Liver (tissue), 9 donors: ENCODE measurements around the gene NR2E1. TPM values are rescaled to one million over a fixed set of nuclear protein-coding genes. Genes with fewer than 3 reads are reported as not detected.

Experiments used
- DNase-seq: peaks from one replicate; pipeline ENCODE4 v3.0.0-alpha.2; 2017; ENCODE audit warnings: low spot score
- H3K27ac ChIP-seq, 2 donors: one replicate each; pipeline ENCODE4 v1.7.0; 2013; ENCODE audit warnings: inconsistent platforms in 2 of 2, low read length in 2 of 2, control low read depth in 1 of 2, low read depth in 1 of 2, mild to moderate bottlenecking in 1 of 2
- H3K27me3 ChIP-seq, 4 donors: one replicate each; pipeline versions ENCODE4 v1.6.1 to v1.7.0; 2013; ENCODE audit warnings: low read length in 3 of 4, inconsistent platforms in 1 of 4, mild to moderate bottlenecking in 1 of 4, moderate library complexity in 1 of 4; ENCODE audit not compliant: control insufficient read depth in 4 of 4, insufficient read depth in 4 of 4
- H3K36me3 ChIP-seq, 4 donors: one replicate each; pipeline versions ENCODE4 v1.6.1 to v1.7.0; 2013; ENCODE audit warnings: low read length in 3 of 4, mild to moderate bottlenecking in 3 of 4, low read depth in 1 of 4, moderate library complexity in 1 of 4; ENCODE audit not compliant: control insufficient read depth in 4 of 4, insufficient read depth in 3 of 4
- H3K4me1 ChIP-seq, 4 donors: one replicate each; pipeline versions ENCODE4 v1.6.1 to v1.7.0; 2013; ENCODE audit warnings: low read length in 3 of 4, mild to moderate bottlenecking in 3 of 4, moderate library complexity in 1 of 4; ENCODE audit not compliant: control insufficient read depth in 4 of 4, insufficient read depth in 4 of 4
- H3K4me3 ChIP-seq, 3 donors: one replicate each; pipeline versions ENCODE4 v1.6.1 to v1.7.0; 2013; ENCODE audit warnings: low read length in 3 of 3, control low read depth in 1 of 3, low read depth in 1 of 3, mild to moderate bottlenecking in 1 of 3
- H3K9ac ChIP-seq, 2 donors: one replicate each; pipeline ENCODE4 v1.7.0; 2013; ENCODE audit warnings: low read length in 2 of 2, mild to moderate bottlenecking in 2 of 2, moderate library complexity in 2 of 2, control low read depth in 1 of 2, low read depth in 1 of 2
- H3K9me3 ChIP-seq, 4 donors: one replicate each; pipeline versions ENCODE4 v1.6.1 to v1.7.0; 2013; ENCODE audit warnings: low read length in 3 of 4; ENCODE audit not compliant: control insufficient read depth in 4 of 4
- FOXA1 ChIP-seq: IDR thresholded peaks from 2 replicates; pipeline ENCODE4 v1.6.1; 2016; ENCODE audit warnings: antibody characterized with exemption
- HNF4A ChIP-seq, 2 donors: conservative IDR thresholded peaks; 2 replicates each; pipeline ENCODE4 v1.6.1; 2016; ENCODE audit warnings: antibody characterized with exemption in 2 of 2, mild to moderate bottlenecking in 2 of 2
- JUND ChIP-seq, 2 donors: IDR thresholded peaks; 2 replicates each; pipeline ENCODE4 v1.6.1; 2016; ENCODE audit warnings: antibody characterized with exemption in 2 of 2
- NR2F2 ChIP-seq: IDR thresholded peaks from 2 replicates; pipeline ENCODE4 v1.6.1; 2016; ENCODE audit warnings: antibody characterized with exemption
- RXRA ChIP-seq, 2 donors: IDR thresholded peaks; 2 replicates each; pipeline ENCODE4 v1.6.1; 2017 to 2018; ENCODE audit warnings: antibody characterized with exemption in 2 of 2, mild to moderate bottlenecking in 1 of 2
- SP1 ChIP-seq: IDR thresholded peaks from 2 replicates; pipeline ENCODE4 v1.6.1; 2018; ENCODE audit warnings: antibody characterized with exemption, mild to moderate bottlenecking
- TAF1 ChIP-seq: conservative IDR thresholded peaks from 2 replicates; pipeline ENCODE4 v1.6.1; 2016; ENCODE audit warnings: antibody characterized with exemption, mild to moderate bottlenecking
- YY1 ChIP-seq: IDR thresholded peaks from 2 replicates; pipeline ENCODE4 v1.6.1; 2016; ENCODE audit warnings: antibody characterized with exemption, mild to moderate bottlenecking
- WGBS: extraction: QIAGEN DNeasy Blood & Tissue Kit; methylation state at CpG from one replicate; pipeline ENCODE4 v1.1.7; 2013; 5-methylcytosine and 5-hydroxymethylcytosine counted together
- polyA plus RNA-seq, 2 donors: library from polyadenylated mRNA; stranded (reverse) in 1 of 2; unstranded in 1 of 2; fragments of 200-250 nt in 1 of 2; fragments of >200 nt in 1 of 2; fragmentation: Nextera tagmentation in 1 of 2; extraction: Ambion mirVana in 1 of 2; gene quantifications; one replicate each; pipeline versions ENCODE4 v1.2.1 to v1.2.3, GENCODE V29; 2013 to 2015
- total RNA-seq, 2 donors: library from RNA; depleted of rRNA; stranded (reverse); fragments of >200 nt; gene quantifications; one replicate each; pipeline ENCODE4 v1.2.3, GENCODE V29; 2014
- TF ChIP-seq, protein P1 (sequence below): IDR thresholded peaks from 2 replicates; pipeline ENCODE4 v1.6.1; 2016; ENCODE audit warnings: antibody characterized with exemption, mild to moderate bottlenecking
- TF ChIP-seq, protein P2 (sequence below): fragments of 150-350 bp; IDR thresholded peaks from 2 replicates; pipeline ENCODE4 v1.5.1; 2017; ENCODE audit warnings: improper control_type of control experiment, low read depth, low read length; ENCODE audit not compliant: missing input control
- TF ChIP-seq, protein P3 (sequence below): IDR thresholded peaks from 2 replicates; pipeline ENCODE4 v1.6.1; 2016; ENCODE audit warnings: antibody characterized with exemption
- donor health status: healthy.
- donor health status: healthy.
- donor health status: healthy.
- donor health status: healthy.
- donor health status: healthy.

NR2E1 gene
- total and polyA plus RNA-seq, 4 donors: not detected

DNA sequence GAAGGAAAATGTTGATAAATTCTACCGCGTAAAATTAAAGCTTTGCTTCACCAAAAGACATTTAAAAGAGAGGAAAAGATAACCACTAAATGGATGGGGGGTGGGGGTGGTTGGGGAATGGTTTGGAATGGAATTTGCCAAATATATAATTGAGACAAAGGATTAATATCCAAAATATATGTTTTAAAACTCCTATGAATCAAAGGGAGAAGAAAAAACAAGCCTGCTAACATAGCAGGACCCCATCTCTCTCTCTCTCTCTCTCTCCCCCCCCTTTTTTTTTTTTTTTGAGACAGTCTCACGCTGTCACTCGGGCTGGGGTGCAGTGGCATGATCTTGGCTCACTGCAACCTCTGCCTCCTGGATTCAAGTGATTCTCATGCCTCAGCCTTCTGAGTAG, 13.4 kb upstream of the NR2E1 start (continued):
- TF ChIP-seq, protein P1, sequence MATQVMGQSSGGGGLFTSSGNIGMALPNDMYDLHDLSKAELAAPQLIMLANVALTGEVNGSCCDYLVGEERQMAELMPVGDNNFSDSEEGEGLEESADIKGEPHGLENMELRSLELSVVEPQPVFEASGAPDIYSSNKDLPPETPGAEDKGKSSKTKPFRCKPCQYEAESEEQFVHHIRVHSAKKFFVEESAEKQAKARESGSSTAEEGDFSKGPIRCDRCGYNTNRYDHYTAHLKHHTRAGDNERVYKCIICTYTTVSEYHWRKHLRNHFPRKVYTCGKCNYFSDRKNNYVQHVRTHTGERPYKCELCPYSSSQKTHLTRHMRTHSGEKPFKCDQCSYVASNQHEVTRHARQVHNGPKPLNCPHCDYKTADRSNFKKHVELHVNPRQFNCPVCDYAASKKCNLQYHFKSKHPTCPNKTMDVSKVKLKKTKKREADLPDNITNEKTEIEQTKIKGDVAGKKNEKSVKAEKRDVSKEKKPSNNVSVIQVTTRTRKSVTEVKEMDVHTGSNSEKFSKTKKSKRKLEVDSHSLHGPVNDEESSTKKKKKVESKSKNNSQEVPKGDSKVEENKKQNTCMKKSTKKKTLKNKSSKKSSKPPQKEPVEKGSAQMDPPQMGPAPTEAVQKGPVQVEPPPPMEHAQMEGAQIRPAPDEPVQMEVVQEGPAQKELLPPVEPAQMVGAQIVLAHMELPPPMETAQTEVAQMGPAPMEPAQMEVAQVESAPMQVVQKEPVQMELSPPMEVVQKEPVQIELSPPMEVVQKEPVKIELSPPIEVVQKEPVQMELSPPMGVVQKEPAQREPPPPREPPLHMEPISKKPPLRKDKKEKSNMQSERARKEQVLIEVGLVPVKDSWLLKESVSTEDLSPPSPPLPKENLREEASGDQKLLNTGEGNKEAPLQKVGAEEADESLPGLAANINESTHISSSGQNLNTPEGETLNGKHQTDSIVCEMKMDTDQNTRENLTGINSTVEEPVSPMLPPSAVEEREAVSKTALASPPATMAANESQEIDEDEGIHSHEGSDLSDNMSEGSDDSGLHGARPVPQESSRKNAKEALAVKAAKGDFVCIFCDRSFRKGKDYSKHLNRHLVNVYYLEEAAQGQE: no peak
- TF ChIP-seq JUND (IDR thresholded peaks at IDR 0.05): no peak

DNA sequence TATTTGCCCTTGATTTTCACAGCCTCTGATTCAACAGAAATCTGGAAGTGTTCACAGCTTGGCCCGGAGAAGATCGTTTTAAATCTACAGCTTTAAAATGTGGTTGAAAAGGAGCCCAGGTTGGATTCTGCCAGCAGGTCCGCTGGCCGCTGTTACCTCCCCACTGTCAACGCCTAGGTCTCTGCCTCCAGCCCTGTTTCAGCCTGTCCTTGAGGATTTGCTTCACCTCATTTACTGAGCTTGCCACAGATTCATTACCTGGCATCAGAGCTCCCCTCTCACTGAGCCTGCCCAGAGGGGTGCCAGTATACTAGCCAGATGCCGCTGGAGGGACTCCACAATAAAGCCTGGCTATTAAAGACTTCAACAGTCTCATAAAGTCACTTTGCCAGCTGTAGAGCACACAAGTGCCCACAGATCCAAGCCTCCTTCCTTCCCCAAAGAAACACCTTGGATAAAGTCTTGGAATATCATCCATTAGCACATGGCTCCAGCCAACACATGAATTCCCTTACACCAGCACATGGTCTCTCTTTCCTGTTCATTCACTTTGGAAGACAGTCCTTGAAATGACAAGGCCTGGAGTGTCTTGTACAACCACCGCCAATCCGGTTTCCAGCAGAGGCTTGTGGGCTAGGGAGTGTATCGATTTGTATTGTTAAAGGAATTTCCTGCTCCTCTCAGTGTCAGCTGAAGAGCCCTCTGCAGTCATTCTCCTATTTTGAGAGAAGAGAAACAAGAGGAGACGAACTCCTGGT, 9.5 kb upstream of the NR2E1 start:
- no peak overlapping the region for H3K4me3 ChIP-seq
- peaks cover 8 to 39% (median 15%) of the 10 kb centered on the region in 4 donors for H3K27me3 ChIP-seq
- DNase-seq: no peak
- no peaks in the 10 kb centered on the region for H3K9me3 ChIP-seq
- H3K9ac ChIP-seq: no peak overlapping the region
- no peak for TF ChIP-seq HNF4A (conservative IDR thresholded peaks at IDR 0.05)
- 15% methylated on average over 10 of the region's 10 CpGs for WGBS
- H3K4me1 ChIP-seq: peaks cover 7 to 14% (median 11%) of the 10 kb centered on the region in 4 donors
- H3K36me3 ChIP-seq: no peaks in the 10 kb centered on the region
- H3K27ac ChIP-seq: no peak overlapping the region

DNA sequence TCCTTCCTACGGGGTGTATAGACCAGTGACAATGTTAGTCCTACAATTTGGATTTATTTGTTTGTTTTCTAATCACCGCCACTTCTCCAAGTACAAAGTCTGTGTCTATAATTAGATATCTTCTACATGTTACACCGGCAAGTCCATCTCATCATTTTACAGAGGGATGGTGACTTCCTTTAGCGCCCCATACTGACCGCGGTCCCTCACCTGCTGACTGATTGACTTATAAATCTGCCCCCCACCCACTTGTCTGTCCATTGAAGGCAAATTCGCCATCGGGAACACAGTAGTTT, 8.9 kb upstream of the NR2E1 start:
- H3K27me3 ChIP-seq: peaks cover 13 to 45% (median 17%) of the 10 kb centered on the region in 4 donors
- no peak overlapping the region for H3K4me3 ChIP-seq
- H3K36me3 ChIP-seq: no peaks in the 10 kb centered on the region
- DNase-seq: no peak
- 10% methylated on average over 8 of the region's 8 CpGs for WGBS
- H3K9ac ChIP-seq: no peak overlapping the region
- H3K27ac ChIP-seq: no peak overlapping the region
- peaks cover 7 to 14% (median 11%) of the 10 kb centered on the region in 4 donors for H3K4me1 ChIP-seq
- no peak for TF ChIP-seq RXRA (IDR thresholded peaks at IDR 0.05)
- TF ChIP-seq JUND (IDR thresholded peaks at IDR 0.05): no peak
- TF ChIP-seq, protein P2, sequence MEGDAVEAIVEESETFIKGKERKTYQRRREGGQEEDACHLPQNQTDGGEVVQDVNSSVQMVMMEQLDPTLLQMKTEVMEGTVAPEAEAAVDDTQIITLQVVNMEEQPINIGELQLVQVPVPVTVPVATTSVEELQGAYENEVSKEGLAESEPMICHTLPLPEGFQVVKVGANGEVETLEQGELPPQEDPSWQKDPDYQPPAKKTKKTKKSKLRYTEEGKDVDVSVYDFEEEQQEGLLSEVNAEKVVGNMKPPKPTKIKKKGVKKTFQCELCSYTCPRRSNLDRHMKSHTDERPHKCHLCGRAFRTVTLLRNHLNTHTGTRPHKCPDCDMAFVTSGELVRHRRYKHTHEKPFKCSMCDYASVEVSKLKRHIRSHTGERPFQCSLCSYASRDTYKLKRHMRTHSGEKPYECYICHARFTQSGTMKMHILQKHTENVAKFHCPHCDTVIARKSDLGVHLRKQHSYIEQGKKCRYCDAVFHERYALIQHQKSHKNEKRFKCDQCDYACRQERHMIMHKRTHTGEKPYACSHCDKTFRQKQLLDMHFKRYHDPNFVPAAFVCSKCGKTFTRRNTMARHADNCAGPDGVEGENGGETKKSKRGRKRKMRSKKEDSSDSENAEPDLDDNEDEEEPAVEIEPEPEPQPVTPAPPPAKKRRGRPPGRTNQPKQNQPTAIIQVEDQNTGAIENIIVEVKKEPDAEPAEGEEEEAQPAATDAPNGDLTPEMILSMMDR: no peak
- no peak for TF ChIP-seq NR2F2
- TF ChIP-seq, protein P3, sequence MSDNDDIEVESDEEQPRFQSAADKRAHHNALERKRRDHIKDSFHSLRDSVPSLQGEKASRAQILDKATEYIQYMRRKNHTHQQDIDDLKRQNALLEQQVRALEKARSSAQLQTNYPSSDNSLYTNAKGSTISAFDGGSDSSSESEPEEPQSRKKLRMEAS: no peak
- no peak for TF ChIP-seq FOXA1
- TF ChIP-seq SP1: no peak
- no peak for TF ChIP-seq TAF1
- no peak for TF ChIP-seq HNF4A (conservative IDR thresholded peaks at IDR 0.05)
- TF ChIP-seq YY1: no peak
- H3K9me3 ChIP-seq: no peaks in the 10 kb centered on the region
